Liver (tissue), 9 donors: ENCODE measurements around the gene FGD4. TPM values are rescaled to one million over a fixed set of nuclear protein-coding genes. Genes with fewer than 3 reads are reported as not detected.
"Not testable (repeated sequence)": the region's sequence is repeated elsewhere in the genome, so short reads cannot be mapped to it uniquely, and the experiment has no call there.

Experiments used
- DNase-seq: peaks from one replicate; pipeline ENCODE4 v3.0.0-alpha.2; 2017; ENCODE audit warnings: low spot score
- H3K27ac ChIP-seq, 2 donors: one replicate each; pipeline ENCODE4 v1.7.0; 2013; ENCODE audit warnings: inconsistent platforms in 2 of 2, low read length in 2 of 2, control low read depth in 1 of 2, low read depth in 1 of 2, mild to moderate bottlenecking in 1 of 2
- H3K27me3 ChIP-seq, 4 donors: one replicate each; pipeline versions ENCODE4 v1.6.1 to v1.7.0; 2013; ENCODE audit warnings: low read length in 3 of 4, inconsistent platforms in 1 of 4, mild to moderate bottlenecking in 1 of 4, moderate library complexity in 1 of 4; ENCODE audit not compliant: control insufficient read depth in 4 of 4, insufficient read depth in 4 of 4
- H3K36me3 ChIP-seq, 4 donors: one replicate each; pipeline versions ENCODE4 v1.6.1 to v1.7.0; 2013; ENCODE audit warnings: low read length in 3 of 4, mild to moderate bottlenecking in 3 of 4, low read depth in 1 of 4, moderate library complexity in 1 of 4; ENCODE audit not compliant: control insufficient read depth in 4 of 4, insufficient read depth in 3 of 4
- H3K4me1 ChIP-seq, 4 donors: one replicate each; pipeline versions ENCODE4 v1.6.1 to v1.7.0; 2013; ENCODE audit warnings: low read length in 3 of 4, mild to moderate bottlenecking in 3 of 4, moderate library complexity in 1 of 4; ENCODE audit not compliant: control insufficient read depth in 4 of 4, insufficient read depth in 4 of 4
- H3K4me3 ChIP-seq, 3 donors: one replicate each; pipeline versions ENCODE4 v1.6.1 to v1.7.0; 2013; ENCODE audit warnings: low read length in 3 of 3, control low read depth in 1 of 3, low read depth in 1 of 3, mild to moderate bottlenecking in 1 of 3
- H3K9ac ChIP-seq, 2 donors: one replicate each; pipeline ENCODE4 v1.7.0; 2013; ENCODE audit warnings: low read length in 2 of 2, mild to moderate bottlenecking in 2 of 2, moderate library complexity in 2 of 2, control low read depth in 1 of 2, low read depth in 1 of 2
- H3K9me3 ChIP-seq, 4 donors: one replicate each; pipeline versions ENCODE4 v1.6.1 to v1.7.0; 2013; ENCODE audit warnings: low read length in 3 of 4; ENCODE audit not compliant: control insufficient read depth in 4 of 4
- ATF3 ChIP-seq: IDR thresholded peaks from 2 replicates; pipeline ENCODE4 v1.6.1; 2016; ENCODE audit warnings: antibody characterized with exemption
- CTCF ChIP-seq: fragments of 150-350 bp; IDR thresholded peaks from 2 replicates; pipeline ENCODE4 v1.5.1; 2017; ENCODE audit warnings: improper control_type of control experiment, low read depth, low read length; ENCODE audit not compliant: missing input control
- EGR1 ChIP-seq, 2 donors: IDR thresholded peaks; 2 replicates each; pipeline ENCODE4 v1.6.1; 2016 to 2018; ENCODE audit warnings: antibody characterized with exemption in 2 of 2, low read depth in 2 of 2
- FOXA1 ChIP-seq: IDR thresholded peaks from 2 replicates; pipeline ENCODE4 v1.6.1; 2016; ENCODE audit warnings: antibody characterized with exemption
- FOXA2 ChIP-seq: IDR thresholded peaks from 2 replicates; pipeline ENCODE4 v1.6.1; 2016; ENCODE audit warnings: antibody characterized with exemption
- GABPA ChIP-seq, 2 donors: IDR thresholded peaks in 1 of 2; conservative IDR thresholded peaks in 1 of 2; 2 replicates each; pipeline ENCODE4 v1.6.1; 2016; ENCODE audit warnings: antibody characterized with exemption in 2 of 2, mild to moderate bottlenecking in 1 of 2, moderate library complexity in 1 of 2
- HNF4A ChIP-seq, 2 donors: conservative IDR thresholded peaks; 2 replicates each; pipeline ENCODE4 v1.6.1; 2016; ENCODE audit warnings: antibody characterized with exemption in 2 of 2, mild to moderate bottlenecking in 2 of 2
- HNF4G ChIP-seq: IDR thresholded peaks from 2 replicates; pipeline ENCODE4 v1.6.1; 2016; ENCODE audit warnings: antibody characterized with exemption
- JUND ChIP-seq, 2 donors: IDR thresholded peaks; 2 replicates each; pipeline ENCODE4 v1.6.1; 2016; ENCODE audit warnings: antibody characterized with exemption in 2 of 2
- MAX ChIP-seq: IDR thresholded peaks from 2 replicates; pipeline ENCODE4 v1.6.1; 2016; ENCODE audit warnings: antibody characterized with exemption
- NR2F2 ChIP-seq: IDR thresholded peaks from 2 replicates; pipeline ENCODE4 v1.6.1; 2016; ENCODE audit warnings: antibody characterized with exemption
- RAD21 ChIP-seq, 2 donors: IDR thresholded peaks; 2 replicates each; pipeline ENCODE4 v1.6.1; 2016; ENCODE audit warnings: antibody characterized with exemption in 2 of 2, mild to moderate bottlenecking in 2 of 2
- REST ChIP-seq: IDR thresholded peaks from 2 replicates; pipeline ENCODE4 v1.6.1; 2016; ENCODE audit warnings: antibody characterized with exemption, mild to moderate bottlenecking
- RXRA ChIP-seq, 2 donors: IDR thresholded peaks; 2 replicates each; pipeline ENCODE4 v1.6.1; 2017 to 2018; ENCODE audit warnings: antibody characterized with exemption in 2 of 2, mild to moderate bottlenecking in 1 of 2
- SP1 ChIP-seq: IDR thresholded peaks from 2 replicates; pipeline ENCODE4 v1.6.1; 2018; ENCODE audit warnings: antibody characterized with exemption, mild to moderate bottlenecking
- TAF1 ChIP-seq: conservative IDR thresholded peaks from 2 replicates; pipeline ENCODE4 v1.6.1; 2016; ENCODE audit warnings: antibody characterized with exemption, mild to moderate bottlenecking
- YY1 ChIP-seq: IDR thresholded peaks from 2 replicates; pipeline ENCODE4 v1.6.1; 2016; ENCODE audit warnings: antibody characterized with exemption, mild to moderate bottlenecking
- ZBTB33 ChIP-seq: IDR thresholded peaks from 2 replicates; pipeline ENCODE4 v1.6.1; 2016; ENCODE audit warnings: antibody characterized with exemption
- WGBS: extraction: QIAGEN DNeasy Blood & Tissue Kit; methylation state at CpG from one replicate; pipeline ENCODE4 v1.1.7; 2013; 5-methylcytosine and 5-hydroxymethylcytosine counted together
- polyA plus RNA-seq, 2 donors: library from polyadenylated mRNA; stranded (reverse) in 1 of 2; unstranded in 1 of 2; fragments of 200-250 nt in 1 of 2; fragments of >200 nt in 1 of 2; fragmentation: Nextera tagmentation in 1 of 2; extraction: Ambion mirVana in 1 of 2; gene quantifications; one replicate each; pipeline versions ENCODE4 v1.2.1 to v1.2.3, GENCODE V29; 2013 to 2015
- total RNA-seq, 2 donors: library from RNA; depleted of rRNA; stranded (reverse); fragments of >200 nt; gene quantifications; one replicate each; pipeline ENCODE4 v1.2.3, GENCODE V29; 2014
- donor health status: healthy.
- donor health status: healthy.
- donor health status: healthy.
- donor health status: healthy.
- donor health status: healthy.

The FGD4 gene
- total and polyA plus RNA-seq, 4 donors, result 3.8 to 26.4 (median 9.0) TPM

GRCh38 chr12:32509328-32510091, 110.2 kb downstream of the FGD4 start:
- Histone ChIP-seq H3K4me1 (peaks cover 5 to 40% (median 24%) of the 10 kb centered on the region in 4 donors), H3K27ac (peak overlapping the region; percentile 53 to 65), H3K4me3 (no peak overlapping the region), H3K9me3 (no peaks in the 10 kb centered on the region), H3K9ac (no peak overlapping the region), H3K36me3 (no peaks in the 10 kb centered on the region), H3K27me3 (no peaks in the 10 kb centered on the region)
- 38% methylated on average over 2 of the region's 2 CpGs for WGBS
- no peak for DNase-seq
- no peak for TF ChIP-seq EGR1 (IDR thresholded peaks at IDR 0.05; ENCODE audit: low read depth in 2 of 2)
- TF ChIP-seq SP1, result peak; percentile 62
- TF ChIP-seq ZBTB33, result peak; percentile 33
- TF ChIP-seq RXRA (IDR thresholded peaks at IDR 0.05), result peak; percentile 64 to 67
- peak; percentile 80 for TF ChIP-seq YY1
- no peak for TF ChIP-seq NR2F2
- TF ChIP-seq RAD21 (IDR thresholded peaks at IDR 0.05), result peak; percentile 36 to 49
- no peak for TF ChIP-seq ATF3
- TF ChIP-seq MAX, result peak; percentile 64
- TF ChIP-seq HNF4A (conservative IDR thresholded peaks at IDR 0.05), result peak; percentile 51 to 63
- no peak for TF ChIP-seq CTCF
- peak; percentile 63 for TF ChIP-seq FOXA2
- TF ChIP-seq JUND (IDR thresholded peaks at IDR 0.05), result peak in 1 of 2 donors; percentile 46
- TF ChIP-seq TAF1, result no peak
- no peak for TF ChIP-seq GABPA (IDR thresholded peaks at IDR 0.05 in 1 of 2, conservative IDR thresholded peaks at IDR 0.05 in 1 of 2)
- peak; percentile 3 for TF ChIP-seq FOXA1
- no peak for TF ChIP-seq HNF4G
- TF ChIP-seq REST, result peak; percentile 62

GRCh38 chr12:32511976-32512375, 112.6 kb downstream of the FGD4 start:
- H3K9ac ChIP-seq, H3K27ac ChIP-seq, H3K4me3 ChIP-seq, H3K9me3 ChIP-seq, H3K27me3 ChIP-seq, DNase-seq, H3K36me3 ChIP-seq: not testable (repeated sequence)
- WGBS, result 97% methylated on average over 7 of the region's 7 CpGs
- peaks cover 7 to 40% (median 17%) of the 10 kb centered on the region in 4 donors for H3K4me1 ChIP-seq
